PC-9 (cell line): ENCODE data around the gene MBD3. TPM values are rescaled to one million over a fixed set of nuclear protein-coding genes. Genes with fewer than 3 reads are reported as not detected.

Experiments
- BruUV-seq: library from RNA; stranded (reverse); fragments of 400-500 nt; replicated peaks from 2 replicates; lab custom pipeline; 2021; lab: Mats Ljungman, UMichigan
- CTCF ChIA-PET: fragments of 300-600 bp; sonication (Branson Sonifier 250); formaldehyde crosslinking; loops from one replicate; lab custom pipeline; 2022; ENCODE audit warnings: antibody characterized with exemption; lab: Charles Lee
- POLR2A ChIA-PET: fragments of 300-600 bp; sonication (Branson Sonifier 250); formaldehyde crosslinking; loops from one replicate; lab custom pipeline; 2022; ENCODE audit warnings: antibody characterized with exemption; ENCODE audit not compliant: unreplicated experiment; lab: Charles Lee
- DNase-seq, 2 experiments: peaks; one replicate each; pipeline versions ENCODE4 v3.0.0 to v3.0.0-alpha.2; 2015 to 2022; ENCODE audit warnings: mixed read lengths in 1 of 2
- H2AFZ ChIP-seq: fragments of 200-600 bp; sonication (generic); 2 replicates; pipeline ENCODE4 v1.8.1; 2017; ENCODE audit warnings: antibody characterized with exemption
- H3F3A ChIP-seq: fragments of 200-600 bp; sonication (generic); 2 replicates; pipeline ENCODE4 v1.8.1; 2017; ENCODE audit warnings: antibody characterized with exemption, mild to moderate bottlenecking, low read depth; ENCODE audit not compliant: insufficient read depth
- H3K27ac ChIP-seq: fragments of 200-600 bp; sonication (generic); 2 replicates; pipeline ENCODE4 v1.6.1; 2016; ENCODE audit warnings: mixed run types
- H3K27me3 ChIP-seq: fragments of 200-600 bp; sonication (generic); 2 replicates; pipeline ENCODE4 v1.6.1; 2016; ENCODE audit warnings: low read depth, mixed run types; ENCODE audit not compliant: insufficient read depth
- H3K36me3 ChIP-seq: fragments of 200-600 bp; sonication (generic); 2 replicates; pipeline ENCODE4 v1.6.1; 2016; ENCODE audit warnings: low read depth, mixed run types
- H3K4me1 ChIP-seq: fragments of 200-600 bp; sonication (generic); replicated peaks from 2 replicates; pipeline ENCODE4 v1.6.1; 2016; ENCODE audit warnings: mixed run types; ENCODE audit not compliant: insufficient read depth
- H3K4me2 ChIP-seq: fragments of 200-600 bp; sonication (generic); 2 replicates; pipeline ENCODE4 v1.6.1; 2017; ENCODE audit warnings: mixed run types
- H3K4me3 ChIP-seq: fragments of 200-600 bp; sonication (generic); 2 replicates; pipeline ENCODE4 v1.6.1; 2016; ENCODE audit warnings: mixed run types
- H3K79me2 ChIP-seq: fragments of 200-600 bp; sonication (generic); 2 replicates; pipeline ENCODE4 v1.6.1; 2017; ENCODE audit warnings: low read depth, mixed run types
- H3K9me2 ChIP-seq: fragments of 200-600 bp; sonication (generic); 2 replicates; pipeline ENCODE4 v1.8.1; 2017; ENCODE audit warnings: mild to moderate bottlenecking; ENCODE audit not compliant: insufficient read depth
- H3K9me3 ChIP-seq: fragments of 200-600 bp; sonication (generic); 2 replicates; pipeline ENCODE4 v1.8.1; 2016; ENCODE audit warnings: low read depth; ENCODE audit not compliant: insufficient read depth
- H4K20me1 ChIP-seq: fragments of 200-600 bp; sonication (generic); 2 replicates; pipeline ENCODE4 v1.8.1; 2017; ENCODE audit not compliant: insufficient read depth
- CTCF ChIP-seq: fragments of 200-600 bp; sonication (generic); conservative IDR thresholded peaks from 2 replicates; pipeline ENCODE4 v1.6.1; 2017; ENCODE audit warnings: mixed run types, antibody characterized with exemption, mild to moderate bottlenecking, moderate library complexity
- EZH2 ChIP-seq: fragments of 200-600 bp; sonication (generic); IDR thresholded peaks from 2 replicates; pipeline ENCODE4 v1.8.0; 2017; ENCODE audit warnings: antibody characterized with exemption, low read depth
- intact Hi-C: fragments of 100-400 bp; cut with micrococcal nuclease; formaldehyde crosslinking; loops from one replicate; pipeline ENCODE4 v1.10.0; 2022; ENCODE audit not compliant: unreplicated experiment
- total RNA-seq: library from RNA; stranded (reverse); gene quantifications from 2 replicates; pipeline ENCODE4 v1.2.3, GENCODE V29; 2021

MBD3 gene
- total RNA-seq, 1 experiment from 2014 or later: 129 TPM

DNA sequence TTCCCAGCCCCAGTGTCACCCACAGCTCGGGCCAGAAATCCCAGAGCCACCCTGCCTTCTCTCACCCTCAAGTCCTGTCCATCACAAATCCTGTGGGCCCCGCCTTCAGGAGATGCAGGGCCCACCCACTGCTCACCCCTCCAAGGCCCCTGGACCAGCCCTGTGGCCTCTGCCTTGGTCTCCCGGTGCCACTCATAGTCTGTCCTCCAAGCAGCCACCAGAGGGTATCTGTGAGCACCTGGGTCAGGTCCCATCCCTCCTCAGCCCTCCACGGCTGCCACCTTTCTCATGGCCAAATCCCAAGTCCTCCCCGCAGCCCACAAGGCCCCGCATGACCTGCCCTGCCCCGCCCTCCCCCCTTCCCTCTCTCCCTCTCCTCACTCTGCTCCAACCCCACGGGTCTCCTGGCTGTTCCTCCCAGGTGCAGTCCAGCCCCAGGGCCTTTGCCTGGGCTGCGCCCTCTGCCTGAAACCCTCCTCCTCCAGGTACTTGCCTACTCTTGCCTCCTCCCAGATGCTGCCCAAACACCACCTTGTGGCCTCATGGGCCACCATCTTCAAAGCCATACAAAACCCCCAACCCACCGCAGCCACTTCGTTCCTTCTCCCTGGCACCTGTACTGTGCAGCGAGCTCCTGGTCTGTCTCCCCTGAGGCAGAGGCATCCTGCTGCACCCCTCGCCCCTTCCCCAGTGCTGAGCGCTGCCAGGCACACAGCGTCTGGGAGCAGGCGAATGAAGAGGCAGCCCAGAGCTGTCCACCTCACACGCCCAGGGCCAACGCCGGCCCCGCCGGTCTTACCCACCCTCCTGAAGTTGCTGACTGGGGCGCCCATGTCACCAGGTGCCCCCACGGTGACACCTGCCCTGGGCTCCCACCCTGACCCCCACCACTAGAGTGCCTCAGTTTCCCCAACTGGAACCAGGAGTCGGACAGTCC, 25.8 kb upstream of the MBD3 start:
- Histone ChIP-seq H3K4me3 (no peak overlapping the region), H4K20me1 (no peaks in the 10 kb centered on the region), H3F3A (no peaks in the 10 kb centered on the region), H3K9me2 (no peaks in the 10 kb centered on the region), H3K36me3 (no peaks in the 10 kb centered on the region), H3K4me1 (no peaks in the 10 kb centered on the region), H3K9me3 (no peaks in the 10 kb centered on the region), H3K27ac (no peak overlapping the region), H3K27me3 (no peaks in the 10 kb centered on the region), H3K4me2 (no peak overlapping the region), H3K79me2 (no peaks in the 10 kb centered on the region), H2AFZ (no peak overlapping the region)
- BruUV-seq: no TSS peak
- CTCF ChIA-PET: interaction anchor here (0.6 kb wide), 1 partner anchor 74 kb away, joined by 3 read pairs; no protein-coding TSS in a partner anchor
- peak in 1 of 2 experiments; percentile 46 for DNase-seq
- intact Hi-C loops: no loop called here
- peak; percentile 45; the same call in 1 of the 2 replicates for TF ChIP-seq CTCF
- no peak for TF ChIP-seq EZH2
- POLR2A ChIA-PET: no interaction called here

DNA sequence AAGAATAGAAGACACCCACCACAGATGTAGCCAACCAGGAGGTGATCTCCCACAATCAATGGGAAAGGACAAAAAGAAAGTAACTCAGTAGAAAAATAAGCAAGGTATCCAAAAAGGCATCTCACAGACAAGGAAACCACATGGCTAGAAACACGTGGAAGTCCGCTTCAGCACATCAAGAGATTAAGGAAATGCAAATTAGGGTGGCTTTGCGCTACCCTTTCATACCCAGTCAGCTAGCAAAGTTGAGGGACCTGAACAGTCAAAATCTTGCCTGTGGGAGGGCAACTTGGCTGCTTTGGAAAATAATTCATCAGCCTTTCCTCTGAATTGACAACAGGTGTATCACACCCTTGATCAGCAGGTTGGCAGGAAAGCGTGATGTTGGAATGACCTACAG, 24.2 kb upstream of the MBD3 start:
- Histone ChIP-seq H3K9me2 (no peaks in the 10 kb centered on the region), H3F3A (no peaks in the 10 kb centered on the region), H3K4me2 (no peak overlapping the region), H3K27ac (no peak overlapping the region), H3K27me3 (no peaks in the 10 kb centered on the region), H3K4me1 (no peaks in the 10 kb centered on the region), H3K79me2 (no peaks in the 10 kb centered on the region), H2AFZ (no peak overlapping the region), H3K36me3 (no peaks in the 10 kb centered on the region), H3K4me3 (no peak overlapping the region), H4K20me1 (no peaks in the 10 kb centered on the region), H3K9me3 (no peaks in the 10 kb centered on the region)
- CTCF ChIA-PET: no interaction called here
- POLR2A ChIA-PET: no interaction called here
- TF ChIP-seq CTCF (no peak), EZH2 (no peak)
- BruUV-seq: no TSS peak
- intact Hi-C loops: no loop called here
- no peak for DNase-seq

DNA sequence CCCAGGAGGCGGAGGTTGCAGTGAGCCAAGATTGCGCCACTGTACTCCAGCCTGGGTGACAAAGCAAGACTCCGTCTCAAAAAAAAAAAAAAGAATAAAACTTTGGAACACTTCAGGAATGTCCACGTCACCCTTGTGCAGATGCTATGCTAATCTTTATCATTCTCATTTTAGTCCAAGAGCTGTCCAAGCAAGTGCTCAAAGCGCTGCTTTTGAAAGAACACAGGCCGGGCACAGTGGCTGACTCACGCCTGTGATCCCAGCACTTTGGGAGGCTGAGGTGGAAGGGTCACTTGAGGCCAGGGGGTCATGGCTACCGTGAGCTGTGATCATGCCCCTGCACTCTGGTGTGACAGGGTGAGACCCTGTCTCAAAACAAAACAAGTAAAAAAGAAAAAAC, 23.7 kb upstream of the MBD3 start:
- H4K20me1 ChIP-seq: no peaks in the 10 kb centered on the region
- intact Hi-C loops: no loop called here
- H3K4me2 ChIP-seq: no peak overlapping the region
- H3K9me3 ChIP-seq: no peaks in the 10 kb centered on the region
- H3K4me3 ChIP-seq: no peak overlapping the region
- H3K27me3 ChIP-seq: no peaks in the 10 kb centered on the region
- TF ChIP-seq CTCF: no peak
- TF ChIP-seq EZH2: no peak
- H3K4me1 ChIP-seq: no peaks in the 10 kb centered on the region
- no peaks in the 10 kb centered on the region for H3K9me2 ChIP-seq
- no peak for DNase-seq
- CTCF ChIA-PET: no interaction called here
- H3K27ac ChIP-seq: no peak overlapping the region
- no peaks in the 10 kb centered on the region for H3F3A ChIP-seq
- POLR2A ChIA-PET: no interaction called here
- no TSS peak for BruUV-seq
- no peaks in the 10 kb centered on the region for H3K36me3 ChIP-seq
- no peaks in the 10 kb centered on the region for H3K79me2 ChIP-seq
- no peak overlapping the region for H2AFZ ChIP-seq
